ENCODE measurements around the gene GAS2L2.

The GAS2L2 gene

DNA sequence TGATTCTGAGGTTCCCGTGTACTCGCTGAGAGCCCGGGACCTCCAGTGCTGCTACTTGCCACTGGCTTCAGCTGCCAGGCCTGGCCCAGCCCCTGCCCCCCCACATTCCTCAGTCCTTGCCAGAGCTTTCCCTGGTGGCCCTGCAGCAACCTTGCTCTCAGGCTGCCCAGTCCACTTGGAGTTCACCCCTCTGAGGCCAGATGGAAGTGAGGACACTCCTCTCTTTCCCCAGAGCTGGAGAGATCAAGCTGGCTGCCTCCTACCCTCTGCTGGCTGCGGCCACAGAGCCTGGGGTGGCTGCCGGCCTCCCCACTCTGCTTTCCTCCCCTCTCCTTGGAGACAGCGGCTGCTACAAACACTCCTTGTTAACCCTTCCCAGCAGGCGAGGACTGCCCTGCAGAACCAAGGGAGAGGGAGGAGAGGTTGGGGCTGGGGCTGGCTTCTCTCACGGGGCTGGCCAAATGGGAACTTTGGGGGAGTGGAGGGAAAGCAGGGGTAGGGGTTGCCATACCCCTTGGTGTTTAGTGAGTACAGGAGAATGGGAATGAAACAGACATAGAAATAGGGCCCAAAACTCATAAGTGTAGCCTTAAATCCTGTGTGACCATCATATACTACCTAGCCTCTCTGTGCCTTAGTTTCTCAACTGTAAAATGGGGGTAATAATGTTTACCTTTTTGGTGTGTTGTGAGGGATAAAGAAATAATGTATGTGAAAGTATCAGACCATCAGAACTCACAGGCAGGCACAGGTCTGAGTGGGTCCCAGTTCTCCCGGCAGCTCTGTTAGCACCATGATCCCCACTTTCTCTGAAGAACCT lies at the start of gene GAS2L2:
TSS of gene GAS2L2 (minus strand) at position 295 of the 820 bp plus-strand sequence. CDS start 389 bp downstream, outside the sequence.
- TF ChIP-seq, protein P1, sequence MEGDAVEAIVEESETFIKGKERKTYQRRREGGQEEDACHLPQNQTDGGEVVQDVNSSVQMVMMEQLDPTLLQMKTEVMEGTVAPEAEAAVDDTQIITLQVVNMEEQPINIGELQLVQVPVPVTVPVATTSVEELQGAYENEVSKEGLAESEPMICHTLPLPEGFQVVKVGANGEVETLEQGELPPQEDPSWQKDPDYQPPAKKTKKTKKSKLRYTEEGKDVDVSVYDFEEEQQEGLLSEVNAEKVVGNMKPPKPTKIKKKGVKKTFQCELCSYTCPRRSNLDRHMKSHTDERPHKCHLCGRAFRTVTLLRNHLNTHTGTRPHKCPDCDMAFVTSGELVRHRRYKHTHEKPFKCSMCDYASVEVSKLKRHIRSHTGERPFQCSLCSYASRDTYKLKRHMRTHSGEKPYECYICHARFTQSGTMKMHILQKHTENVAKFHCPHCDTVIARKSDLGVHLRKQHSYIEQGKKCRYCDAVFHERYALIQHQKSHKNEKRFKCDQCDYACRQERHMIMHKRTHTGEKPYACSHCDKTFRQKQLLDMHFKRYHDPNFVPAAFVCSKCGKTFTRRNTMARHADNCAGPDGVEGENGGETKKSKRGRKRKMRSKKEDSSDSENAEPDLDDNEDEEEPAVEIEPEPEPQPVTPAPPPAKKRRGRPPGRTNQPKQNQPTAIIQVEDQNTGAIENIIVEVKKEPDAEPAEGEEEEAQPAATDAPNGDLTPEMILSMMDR (IDR thresholded peaks at IDR 0.05; ENCODE audit: control insufficient read depth, insufficient read depth, low read depth, low read length, missing control alignments) = no peak
- DNase-seq (ENCODE audit: low read depth) = no peak
- H3K4me3 ChIP-seq (ENCODE audit: control insufficient read depth, low read depth, low read length) = no peak within 1 kb of the TSS

DNA sequence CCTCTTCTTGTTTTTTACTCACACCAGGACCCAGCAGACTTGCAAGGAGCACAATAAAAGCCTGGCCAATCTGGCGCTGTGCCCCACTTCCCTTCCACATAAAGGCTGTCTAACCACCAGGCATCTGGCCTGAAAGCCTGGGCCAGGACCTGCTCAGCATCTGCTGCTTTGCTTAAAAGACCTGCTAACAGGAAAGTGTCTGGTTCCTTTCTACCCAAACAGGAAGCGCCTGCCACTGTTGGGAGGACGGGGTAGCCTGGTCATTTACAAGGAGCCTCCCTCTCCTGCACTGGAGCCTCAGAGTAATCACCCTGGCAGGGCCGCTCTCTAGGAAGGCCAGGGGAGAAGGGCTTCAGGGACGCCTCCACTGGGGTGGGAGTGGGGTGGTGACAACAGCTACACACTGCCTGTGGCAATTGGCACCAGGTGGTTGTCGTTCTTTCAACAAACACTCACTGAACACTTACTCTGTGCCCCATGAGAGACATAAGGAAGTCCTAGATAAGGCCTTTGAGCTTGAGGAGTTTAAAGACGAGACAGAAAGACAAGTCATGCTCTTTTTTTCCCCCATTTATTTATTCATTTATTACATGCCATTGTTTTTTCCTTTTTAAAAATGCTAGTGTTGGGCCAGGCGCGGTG lies 48.7 kb upstream of the GAS2L2 start:
- H3K4me3 ChIP-seq (ENCODE audit: control insufficient read depth, low read depth, low read length) = no peak overlapping the region
- DNase-seq (ENCODE audit: low read depth) = peak; percentile 68
- TF ChIP-seq, protein P1 (IDR thresholded peaks at IDR 0.05; ENCODE audit: control insufficient read depth, insufficient read depth, low read depth, low read length, missing control alignments) = no peak

DNA sequence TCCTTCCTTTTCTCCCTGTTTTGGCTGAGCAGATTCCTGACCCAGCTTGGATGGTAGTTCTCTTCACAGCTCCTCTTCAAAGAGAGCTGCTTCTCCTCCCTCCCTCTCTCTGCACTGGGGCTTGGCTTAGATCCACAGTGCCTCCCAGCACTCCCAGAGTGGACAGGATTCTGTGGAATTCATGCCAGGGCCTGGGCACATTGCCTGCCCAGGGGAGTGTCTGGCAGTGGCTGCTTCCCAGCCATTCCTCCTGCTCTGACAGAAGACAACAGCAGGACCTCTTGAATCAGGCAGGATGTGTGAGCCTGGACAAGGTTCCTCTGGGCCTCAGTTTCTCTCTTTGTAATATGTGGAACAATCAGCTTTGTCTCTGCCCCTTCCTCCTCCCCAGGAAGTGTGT lies 46.9 kb upstream of the GAS2L2 start:
- DNase-seq (ENCODE audit: low read depth) = no peak
- no peak overlapping the region for H3K4me3 ChIP-seq (ENCODE audit: control insufficient read depth, low read depth, low read length)
- TF ChIP-seq, protein P1 (IDR thresholded peaks at IDR 0.05; ENCODE audit: control insufficient read depth, insufficient read depth, low read depth, low read length, missing control alignments) = no peak

DNA sequence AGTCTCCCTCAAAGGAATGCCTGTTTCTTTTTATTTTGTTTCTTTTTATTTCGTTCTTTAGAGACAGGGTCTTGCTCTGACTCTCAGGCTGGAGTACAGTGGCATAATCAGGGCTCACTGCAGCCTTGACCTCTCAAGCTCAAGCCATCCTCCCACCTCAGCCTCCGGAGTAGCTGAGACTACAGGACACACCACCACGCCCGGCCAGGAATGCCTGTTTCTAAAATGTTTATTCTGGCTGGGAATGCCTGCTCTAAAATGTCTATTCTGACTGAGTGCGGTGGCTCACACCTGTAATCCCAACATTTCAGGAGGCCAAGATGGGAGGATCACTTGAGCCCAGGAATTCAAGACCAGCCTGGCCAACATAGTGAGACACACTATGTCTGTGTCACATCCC lies 44.9 kb upstream of the GAS2L2 start:
- H3K4me3 ChIP-seq (ENCODE audit: control insufficient read depth, low read depth, low read length) = no peak overlapping the region
- TF ChIP-seq, protein P1 (IDR thresholded peaks at IDR 0.05; ENCODE audit: control insufficient read depth, insufficient read depth, low read depth, low read length, missing control alignments) = no peak
- no peak for DNase-seq (ENCODE audit: low read depth)

DNA sequence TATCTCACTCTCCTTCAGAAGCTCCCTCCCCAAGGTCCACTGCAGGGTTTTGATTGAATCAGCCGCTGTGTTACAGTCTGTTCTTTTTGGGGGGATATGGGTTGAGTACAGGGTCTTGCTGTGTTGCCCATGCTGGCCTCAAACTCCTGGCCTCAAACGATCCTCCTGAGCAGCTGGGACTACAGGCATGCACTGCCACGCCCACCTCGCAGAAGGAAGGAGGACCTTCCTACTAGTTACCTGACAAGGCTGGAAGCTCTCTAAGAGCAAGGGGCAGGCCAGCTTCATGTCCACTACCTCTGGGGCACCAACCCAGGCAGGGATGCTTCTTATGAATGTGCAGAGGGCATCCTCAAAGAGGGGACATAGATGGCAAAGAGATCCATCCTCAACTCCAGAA lies 44.3 kb upstream of the GAS2L2 start:
- no peak for DNase-seq (ENCODE audit: low read depth)
- H3K4me3 ChIP-seq (ENCODE audit: control insufficient read depth, low read depth, low read length) = no peak overlapping the region
- TF ChIP-seq, protein P1 (IDR thresholded peaks at IDR 0.05; ENCODE audit: control insufficient read depth, insufficient read depth, low read depth, low read length, missing control alignments) = no peak

DNA sequence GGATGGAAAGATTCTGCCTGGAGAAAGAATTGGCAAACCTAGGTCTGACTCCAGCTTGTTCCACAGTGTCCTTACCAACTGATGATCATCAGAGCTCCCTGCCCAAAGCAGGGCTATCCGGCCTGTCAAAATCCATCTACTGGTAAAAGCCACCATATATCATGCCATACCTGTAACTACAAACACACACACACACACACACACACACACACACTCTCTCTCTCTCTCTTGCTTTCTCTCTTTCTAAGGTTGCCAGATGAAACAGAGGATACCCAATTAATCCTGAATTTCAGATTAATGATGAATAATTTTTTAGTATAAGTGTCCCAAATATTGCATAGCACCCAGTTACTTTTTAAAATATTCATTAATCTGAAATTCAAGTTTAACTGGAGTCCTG lies 43.9 kb upstream of the GAS2L2 start:
- no peak for DNase-seq (ENCODE audit: low read depth)
- TF ChIP-seq, protein P1 (IDR thresholded peaks at IDR 0.05; ENCODE audit: control insufficient read depth, insufficient read depth, low read depth, low read length, missing control alignments) = no peak
- H3K4me3 ChIP-seq (ENCODE audit: control insufficient read depth, low read depth, low read length) = no peak overlapping the region
